ENCODE data around the gene ZBTB20. TPM values are rescaled to one million over a fixed set of nuclear protein-coding genes. Genes with fewer than 3 reads are reported as not detected.

ZBTB20 gene
- total and polyA plus RNA-seq, 2 of the 4 experiments (the other 2 are of a cell fraction), result 0.75 to 14.7 TPM

DNA sequence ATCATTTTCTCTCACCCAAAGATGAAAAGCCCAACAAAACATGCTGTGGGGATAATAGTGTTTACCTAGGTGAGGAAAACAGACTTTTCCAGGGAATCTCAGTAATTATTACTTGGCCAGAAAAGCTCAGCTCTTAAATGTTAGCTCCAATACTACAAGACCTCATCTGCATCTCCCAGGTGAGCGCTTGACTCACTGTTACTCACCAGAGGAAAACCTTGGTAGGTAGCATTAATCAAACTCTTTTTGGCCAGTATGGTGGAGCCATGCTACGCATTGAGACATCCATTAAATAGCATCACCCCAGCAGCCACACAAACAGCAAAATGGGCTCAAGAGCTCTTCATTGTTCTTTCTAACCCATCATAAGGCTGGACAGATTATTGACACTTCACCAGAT is 754.3 kb downstream of the ZBTB20 start:
- in situ Hi-C loops (cut with MboI; ENCODE audit: low sequenced_read_pairs) (no loop called here), dilution Hi-C loops (cut with HindIII; ENCODE audit: low sequenced_read_pairs, unreplicated experiment) (no loop called here), intact Hi-C loops (cut with micrococcal nuclease) (no loop called here)
- 100% methylated on average over 1 of the region's 2 CpGs; no CpG with 5 or more reads in 1 of the 2 experiments for WGBS, 2 experiments (ENCODE audit: extremely low coverage in 2 of 2, insufficient read length in 1 of 2)
- ATAC-seq (ENCODE audit: low read depth) (no peak), DNase-seq (no peak)
- no TSS peak for BruUV-seq (replicated peaks)
- Histone ChIP-seq H2AK9ac (replicated peaks; ENCODE audit: low read depth, low read length, poor library complexity) (no peak overlapping the region), H3K4me1 (ENCODE audit: control insufficient read depth, insufficient read depth, low read length) (no peaks in the 10 kb centered on the region), H3K9ac (ENCODE audit: low read depth, low read length) (no peak overlapping the region), H2BK120ac (ENCODE audit: low read depth, low read length) (no peak overlapping the region), H4K5ac (ENCODE audit: low read depth, low read length) (no peak overlapping the region), H3K4me3 (ENCODE audit: insufficient read depth, low read depth, low read length) (no peak overlapping the region), H2AFZ (replicated peaks; ENCODE audit: low read length, poor library complexity) (no peak overlapping the region), H3K9me3 (ENCODE audit: control insufficient read depth, insufficient read depth, low read length) (no peaks in the 10 kb centered on the region), H3K27ac (ENCODE audit: insufficient read depth, low read length) (no peak overlapping the region), H3K36me3 (ENCODE audit: control insufficient read depth, insufficient read depth, low read length) (peaks cover 5% of the 10 kb centered on the region), H3K27me3 (ENCODE audit: control insufficient read depth, insufficient read depth, low read length) (no peaks in the 10 kb centered on the region), H2BK5ac (ENCODE audit: low read depth, low read length, poor library complexity, severe bottlenecking) (no peak overlapping the region), H3K14ac (replicated peaks; ENCODE audit: low read depth, low read length) (no peak overlapping the region), H2BK15ac (ENCODE audit: low read depth, low read length) (no peak overlapping the region), H3K18ac (ENCODE audit: low read depth, low read length) (no peak overlapping the region), H3K4me2 (ENCODE audit: low read depth, low read length) (no peak overlapping the region), H4K8ac (ENCODE audit: low read depth in 2 of 2, low read length in 2 of 2) (no peak overlapping the region), H4K20me1 (ENCODE audit: insufficient read depth, low read length) (no peaks in the 10 kb centered on the region; the same call in 1 of the 2 replicates), H3K9me1 (ENCODE audit: insufficient read depth, low read length) (peaks cover 7% of the 10 kb centered on the region; the same call in 1 of the 2 replicates), H3K23ac (ENCODE audit: low read depth, low read length) (no peak overlapping the region), H3K4ac (ENCODE audit: low read depth, low read length) (no peak overlapping the region), H3K56ac (ENCODE audit: extremely low read depth, insufficient read depth, low read length) (no peak overlapping the region), H4K91ac (ENCODE audit: insufficient read depth, low read depth, low read length) (no peak overlapping the region), H3K79me1 (ENCODE audit: low read depth in 1 of 2, low read length in 2 of 2) (peaks cover 5 to 8% of the 10 kb centered on the region in 2 experiments; a peak in 2 of 4 replicates), H2AK5ac (ENCODE audit: low read depth, low read length) (no peak overlapping the region), H2BK20ac (ENCODE audit: low read depth, low read length) (no peak overlapping the region)
- TF ChIP-seq RAD21 (IDR thresholded peaks at IDR 0.05; ENCODE audit: low read length) (no peak), NFE2L2 (IDR thresholded peaks at IDR 0.05; ENCODE audit: low read depth, low read length) (no peak), SMC3 (IDR thresholded peaks at IDR 0.05; ENCODE audit: low read depth, low read length) (no peak), MXI1 (IDR thresholded peaks at IDR 0.05; ENCODE audit: borderline replicate concordance, low read depth, low read length) (no peak), ELK1 (IDR thresholded peaks at IDR 0.05; ENCODE audit: borderline replicate concordance, low read depth, low read length) (no peak), POLR2A (IDR thresholded peaks at IDR 0.05; ENCODE audit: low read depth, low read length) (no peak), CEBPB (IDR thresholded peaks at IDR 0.05; ENCODE audit: low read depth, low read length) (no peak), BHLHE40 (IDR thresholded peaks at IDR 0.05; ENCODE audit: low read depth, low read length) (no peak), RFX5 (IDR thresholded peaks at IDR 0.05; ENCODE audit: low read depth, low read length) (no peak), RCOR1 (IDR thresholded peaks at IDR 0.05; ENCODE audit: insufficient replicate concordance, low read length) (no peak), MAFK (IDR thresholded peaks at IDR 0.05; ENCODE audit: low read depth, low read length) (no peak), CTCF (conservative IDR thresholded peaks at IDR 0.05; ENCODE audit: low read depth, low read length) (no peak), CHD1 (IDR thresholded peaks at IDR 0.05; ENCODE audit: low read depth, low read length) (no peak)
- TF ChIP-seq, protein P1, sequence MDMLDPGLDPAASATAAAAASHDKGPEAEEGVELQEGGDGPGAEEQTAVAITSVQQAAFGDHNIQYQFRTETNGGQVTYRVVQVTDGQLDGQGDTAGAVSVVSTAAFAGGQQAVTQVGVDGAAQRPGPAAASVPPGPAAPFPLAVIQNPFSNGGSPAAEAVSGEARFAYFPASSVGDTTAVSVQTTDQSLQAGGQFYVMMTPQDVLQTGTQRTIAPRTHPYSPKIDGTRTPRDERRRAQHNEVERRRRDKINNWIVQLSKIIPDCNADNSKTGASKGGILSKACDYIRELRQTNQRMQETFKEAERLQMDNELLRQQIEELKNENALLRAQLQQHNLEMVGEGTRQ (IDR thresholded peaks at IDR 0.05; ENCODE audit: low read depth, low read length), result no peak
- CTCF ChIA-PET, result interaction anchor here (0.6 kb wide), 1 partner anchor 13 kb away, joined by 5 read pairs; no protein-coding TSS in a partner anchor
- POLR2A ChIA-PET (ENCODE audit: unreplicated experiment), result no interaction called here

Measured in IMR-90 (cell line).